Left forelimb (tissue), 1 donor: ENCODE results near the gene CBFA2T3.
"Not testable (repeated sequence)": the region's sequence is repeated elsewhere in the genome, so short reads cannot be mapped to it uniquely, and the experiment has no call there.

Experiments used
- DNase-seq: peaks from one replicate; pipeline ENCODE4 v3.0.0-alpha.2; 2018; ENCODE audit warnings: low spot score

The CBFA2T3 gene

GRCh38 chr16:88922114-88922825, 54.7 kb downstream of the CBFA2T3 start:
- peak; percentile 85 for DNase-seq

GRCh38 chr16:88921591-88921990, 55.4 kb downstream of the CBFA2T3 start:
- DNase-seq = no peak

GRCh38 chr16:88920618-88921590, 56.1 kb downstream of the CBFA2T3 start:
- DNase-seq = peak; percentile 86

- no peak for DNase-seq
Observed at GRCh38 chr16:88919936-88920335, 57.1 kb downstream of the CBFA2T3 start.

GRCh38 chr16:88918896-88919295, 58.1 kb downstream of the CBFA2T3 start:
- not testable (repeated sequence) for DNase-seq

- no peak for DNase-seq
Observed at GRCh38 chr16:88917915-88918627, 58.9 kb downstream of the CBFA2T3 start.

GRCh38 chr16:88917146-88917914, 59.7 kb downstream of the CBFA2T3 start:
- DNase-seq = no peak

- DNase-seq = no peak
Observed at GRCh38 chr16:88915639-88916327, 61.2 kb downstream of the CBFA2T3 start.

- DNase-seq = no peak
Observed at GRCh38 chr16:88914750-88915368, 62.1 kb downstream of the CBFA2T3 start.

- no peak for DNase-seq
Observed at GRCh38 chr16:88913870-88914269, 63.1 kb downstream of the CBFA2T3 start.

- no peak for DNase-seq
Observed at GRCh38 chr16:88913001-88913612, 63.9 kb downstream of the CBFA2T3 start.

- no peak for DNase-seq
Observed at GRCh38 chr16:88912556-88912955, 64.5 kb downstream of the CBFA2T3 start.

GRCh38 chr16:88911946-88912310, 65.1 kb downstream of the CBFA2T3 start:
- DNase-seq = no peak

GRCh38 chr16:88911136-88911945, 65.7 kb downstream of the CBFA2T3 start:
- DNase-seq = no peak

GRCh38 chr16:88910284-88911135, 66.5 kb downstream of the CBFA2T3 start:
- no peak for DNase-seq

GRCh38 chr16:88909431-88910210, 67.4 kb downstream of the CBFA2T3 start:
- no peak for DNase-seq

- DNase-seq = no peak
Observed at GRCh38 chr16:88908307-88908706, 68.7 kb downstream of the CBFA2T3 start.

GRCh38 chr16:88907768-88908167, 69.2 kb downstream of the CBFA2T3 start:
- no peak for DNase-seq
